ENCODE data around the gene TIMP4.

DNA sequence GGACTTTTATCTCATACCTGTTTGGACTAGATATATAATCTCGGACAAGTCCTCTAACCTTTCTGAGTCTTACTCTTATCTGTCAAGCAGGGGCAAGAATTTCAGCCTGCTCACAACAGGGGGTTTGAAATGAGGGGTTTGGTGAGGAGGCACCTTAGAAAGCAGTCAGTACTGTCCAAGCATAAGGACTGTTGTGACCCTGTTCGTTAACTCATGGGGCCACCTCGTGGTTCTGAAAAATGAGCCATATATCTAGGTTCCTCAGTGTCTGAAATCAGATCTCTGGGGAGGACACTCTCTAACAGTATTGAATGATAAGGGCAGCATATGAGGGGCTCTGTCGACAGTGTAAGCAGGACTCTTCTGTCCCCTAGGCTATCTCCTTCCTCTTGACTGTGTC is 7.2 kb upstream of the TIMP4 start:
- TF ChIP-seq, protein P1, sequence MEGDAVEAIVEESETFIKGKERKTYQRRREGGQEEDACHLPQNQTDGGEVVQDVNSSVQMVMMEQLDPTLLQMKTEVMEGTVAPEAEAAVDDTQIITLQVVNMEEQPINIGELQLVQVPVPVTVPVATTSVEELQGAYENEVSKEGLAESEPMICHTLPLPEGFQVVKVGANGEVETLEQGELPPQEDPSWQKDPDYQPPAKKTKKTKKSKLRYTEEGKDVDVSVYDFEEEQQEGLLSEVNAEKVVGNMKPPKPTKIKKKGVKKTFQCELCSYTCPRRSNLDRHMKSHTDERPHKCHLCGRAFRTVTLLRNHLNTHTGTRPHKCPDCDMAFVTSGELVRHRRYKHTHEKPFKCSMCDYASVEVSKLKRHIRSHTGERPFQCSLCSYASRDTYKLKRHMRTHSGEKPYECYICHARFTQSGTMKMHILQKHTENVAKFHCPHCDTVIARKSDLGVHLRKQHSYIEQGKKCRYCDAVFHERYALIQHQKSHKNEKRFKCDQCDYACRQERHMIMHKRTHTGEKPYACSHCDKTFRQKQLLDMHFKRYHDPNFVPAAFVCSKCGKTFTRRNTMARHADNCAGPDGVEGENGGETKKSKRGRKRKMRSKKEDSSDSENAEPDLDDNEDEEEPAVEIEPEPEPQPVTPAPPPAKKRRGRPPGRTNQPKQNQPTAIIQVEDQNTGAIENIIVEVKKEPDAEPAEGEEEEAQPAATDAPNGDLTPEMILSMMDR (IDR thresholded peaks at IDR 0.05) = no peak
- TF ChIP-seq POLR2A (IDR thresholded peaks at IDR 0.05) = no peak

Data from vagina (tissue), 2 donors.